Ishikawa (cell line): ENCODE results near the gene DPYSL4.

Experiments used
- CEBPB ChIP-seq: IDR thresholded peaks from 2 replicates; pipeline ENCODE4 v1.6.1; 2012
- CREB1 ChIP-seq: IDR thresholded peaks from 2 replicates; pipeline ENCODE4 v1.6.1; 2012; ENCODE audit warnings: low read depth
- EGR1 ChIP-seq: IDR thresholded peaks from 2 replicates; pipeline ENCODE4 v1.6.1; 2012
- EP300 ChIP-seq: IDR thresholded peaks from 2 replicates; pipeline ENCODE4 v1.6.1; 2012; ENCODE audit warnings: borderline replicate concordance
- NFIC ChIP-seq: IDR thresholded peaks from 2 replicates; pipeline ENCODE4 v1.6.1; 2012
- RAD21 ChIP-seq: IDR thresholded peaks from 2 replicates; pipeline ENCODE4 v1.6.1; 2012; ENCODE audit warnings: low read depth
- TAF1 ChIP-seq: IDR thresholded peaks from 2 replicates; pipeline ENCODE4 v1.6.1; 2012; ENCODE audit warnings: low read depth, mild to moderate bottlenecking
- TCF12 ChIP-seq: IDR thresholded peaks from 2 replicates; pipeline ENCODE4 v1.6.1; 2012; ENCODE audit warnings: low read depth
- TEAD4 ChIP-seq: IDR thresholded peaks from 2 replicates; pipeline ENCODE4 v1.6.1; 2012
- YY1 ChIP-seq: IDR thresholded peaks from 2 replicates; pipeline ENCODE4 v1.6.1; 2012; ENCODE audit warnings: low read depth
- ZBTB7A ChIP-seq: IDR thresholded peaks from 2 replicates; pipeline ENCODE4 v1.6.1; 2012; ENCODE audit warnings: low read depth
- TF ChIP-seq, protein P1 (sequence below): IDR thresholded peaks from 2 replicates; pipeline ENCODE4 v1.6.1; 2012
- TF ChIP-seq, protein P2 (sequence below): IDR thresholded peaks from 2 replicates; pipeline ENCODE4 v1.6.1; 2012; ENCODE audit warnings: low read depth, mild to moderate bottlenecking
- TF ChIP-seq, protein P3 (sequence below): IDR thresholded peaks from 2 replicates; pipeline ENCODE4 v1.6.1; 2012

DNA sequence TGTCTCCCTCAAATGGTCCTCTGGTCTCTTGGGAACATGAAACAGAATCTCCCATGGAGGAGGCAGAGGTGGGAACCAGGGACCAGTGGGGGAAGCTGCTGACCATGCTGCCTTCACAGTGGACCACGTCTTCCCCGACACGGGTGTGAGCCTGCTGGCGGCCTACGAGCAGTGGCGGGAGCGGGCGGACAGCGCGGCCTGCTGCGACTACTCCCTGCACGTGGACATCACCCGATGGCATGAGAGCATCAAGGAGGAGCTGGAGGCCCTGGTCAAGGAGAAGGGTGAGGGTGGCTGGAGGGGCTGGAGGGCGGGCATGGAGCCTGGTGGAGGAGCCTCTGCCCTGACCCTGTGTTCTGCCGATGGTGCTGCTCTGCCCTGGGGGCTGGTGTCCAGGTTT lies 8.0 kb downstream of the DPYSL4 start:
- TF ChIP-seq TEAD4: no peak
- no peak for TF ChIP-seq YY1
- TF ChIP-seq CEBPB: no peak
- TF ChIP-seq, protein P1, sequence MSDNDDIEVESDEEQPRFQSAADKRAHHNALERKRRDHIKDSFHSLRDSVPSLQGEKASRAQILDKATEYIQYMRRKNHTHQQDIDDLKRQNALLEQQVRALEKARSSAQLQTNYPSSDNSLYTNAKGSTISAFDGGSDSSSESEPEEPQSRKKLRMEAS: no peak
- no peak for TF ChIP-seq CREB1
- no peak for TF ChIP-seq EP300
- TF ChIP-seq, protein P2, sequence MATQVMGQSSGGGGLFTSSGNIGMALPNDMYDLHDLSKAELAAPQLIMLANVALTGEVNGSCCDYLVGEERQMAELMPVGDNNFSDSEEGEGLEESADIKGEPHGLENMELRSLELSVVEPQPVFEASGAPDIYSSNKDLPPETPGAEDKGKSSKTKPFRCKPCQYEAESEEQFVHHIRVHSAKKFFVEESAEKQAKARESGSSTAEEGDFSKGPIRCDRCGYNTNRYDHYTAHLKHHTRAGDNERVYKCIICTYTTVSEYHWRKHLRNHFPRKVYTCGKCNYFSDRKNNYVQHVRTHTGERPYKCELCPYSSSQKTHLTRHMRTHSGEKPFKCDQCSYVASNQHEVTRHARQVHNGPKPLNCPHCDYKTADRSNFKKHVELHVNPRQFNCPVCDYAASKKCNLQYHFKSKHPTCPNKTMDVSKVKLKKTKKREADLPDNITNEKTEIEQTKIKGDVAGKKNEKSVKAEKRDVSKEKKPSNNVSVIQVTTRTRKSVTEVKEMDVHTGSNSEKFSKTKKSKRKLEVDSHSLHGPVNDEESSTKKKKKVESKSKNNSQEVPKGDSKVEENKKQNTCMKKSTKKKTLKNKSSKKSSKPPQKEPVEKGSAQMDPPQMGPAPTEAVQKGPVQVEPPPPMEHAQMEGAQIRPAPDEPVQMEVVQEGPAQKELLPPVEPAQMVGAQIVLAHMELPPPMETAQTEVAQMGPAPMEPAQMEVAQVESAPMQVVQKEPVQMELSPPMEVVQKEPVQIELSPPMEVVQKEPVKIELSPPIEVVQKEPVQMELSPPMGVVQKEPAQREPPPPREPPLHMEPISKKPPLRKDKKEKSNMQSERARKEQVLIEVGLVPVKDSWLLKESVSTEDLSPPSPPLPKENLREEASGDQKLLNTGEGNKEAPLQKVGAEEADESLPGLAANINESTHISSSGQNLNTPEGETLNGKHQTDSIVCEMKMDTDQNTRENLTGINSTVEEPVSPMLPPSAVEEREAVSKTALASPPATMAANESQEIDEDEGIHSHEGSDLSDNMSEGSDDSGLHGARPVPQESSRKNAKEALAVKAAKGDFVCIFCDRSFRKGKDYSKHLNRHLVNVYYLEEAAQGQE: no peak
- TF ChIP-seq RAD21: no peak
- TF ChIP-seq EGR1: no peak
- TF ChIP-seq, protein P3, sequence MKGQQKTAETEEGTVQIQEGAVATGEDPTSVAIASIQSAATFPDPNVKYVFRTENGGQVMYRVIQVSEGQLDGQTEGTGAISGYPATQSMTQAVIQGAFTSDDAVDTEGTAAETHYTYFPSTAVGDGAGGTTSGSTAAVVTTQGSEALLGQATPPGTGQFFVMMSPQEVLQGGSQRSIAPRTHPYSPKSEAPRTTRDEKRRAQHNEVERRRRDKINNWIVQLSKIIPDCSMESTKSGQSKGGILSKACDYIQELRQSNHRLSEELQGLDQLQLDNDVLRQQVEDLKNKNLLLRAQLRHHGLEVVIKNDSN: no peak
- no peak for TF ChIP-seq TAF1
- no peak for TF ChIP-seq TCF12
- no peak for TF ChIP-seq NFIC
- no peak for TF ChIP-seq ZBTB7A
